Neural cell (in vitro differentiated cells): Measurements from ENCODE around the gene ATP6V1F. TPM values are rescaled to one million over a fixed set of nuclear protein-coding genes. Genes with fewer than 3 reads are reported as not detected.

Experiments
- H2AFZ ChIP-seq: fragments of 200-600, 300-800 bp; sonication (generic), shearing (Covaris generic); 2 replicates; pipeline ENCODE4 v1.6.0; 2014; ENCODE audit warnings: low read depth, mild to moderate bottlenecking, antibody characterized with exemption, low read length, moderate library complexity
- H3F3A ChIP-seq: fragments of 200-600 bp; shearing (Covaris generic); 2 replicates; pipeline ENCODE4 v1.6.1; 2016; ENCODE audit warnings: mild to moderate bottlenecking, moderate library complexity, mixed read lengths, antibody characterized with exemption, low read length; ENCODE audit not compliant: insufficient read depth, poor library complexity, severe bottlenecking
- H3K27ac ChIP-seq: fragments of 200-600, 300-800 bp; sonication (generic), shearing (Covaris generic); 2 replicates; pipeline ENCODE4 v1.5.1; 2014; ENCODE audit warnings: mild to moderate bottlenecking, low read length, moderate library complexity
- H3K27me3 ChIP-seq: fragments of 300-800, 200-600 bp; sonication (generic), shearing (Covaris generic); 2 replicates; pipeline ENCODE4 v1.6.0; 2014; ENCODE audit warnings: mild to moderate bottlenecking, low read depth, low read length, moderate library complexity; ENCODE audit not compliant: insufficient read depth
- H3K36me3 ChIP-seq: fragments of 300-800, 200-600 bp; sonication (generic), shearing (Covaris generic); 2 replicates; pipeline ENCODE4 v1.5.1; 2014; ENCODE audit warnings: mild to moderate bottlenecking, antibody characterized with exemption, low read length, moderate library complexity; ENCODE audit not compliant: insufficient read depth
- H3K4me2 ChIP-seq: fragments of 300-800, 200-600 bp; sonication (generic), shearing (Covaris generic); 2 replicates; pipeline ENCODE4 v1.6.0; 2014; ENCODE audit warnings: mild to moderate bottlenecking, low read length
- H3K4me3 ChIP-seq: fragments of 300-800, 200-600 bp; sonication (generic), shearing (Covaris generic); 2 replicates; pipeline ENCODE4 v1.5.1; 2014; ENCODE audit warnings: mild to moderate bottlenecking, low read length, moderate library complexity
- H3K79me2 ChIP-seq: fragments of 200-600 bp; shearing (Covaris generic); replicated peaks from 2 replicates; pipeline ENCODE4 v1.6.0; 2014; ENCODE audit warnings: mild to moderate bottlenecking, low read length, moderate library complexity; ENCODE audit not compliant: insufficient read depth
- H3K9ac ChIP-seq: fragments of 300-800, 200-600 bp; sonication (generic), shearing (Covaris generic); 2 replicates; pipeline ENCODE4 v1.6.1; 2016; ENCODE audit warnings: mild to moderate bottlenecking, low read length, mixed read lengths
- H3K9me2 ChIP-seq: fragments of 200-600 bp; shearing (Covaris generic); 2 replicates; pipeline ENCODE4 v1.6.1; 2016; ENCODE audit warnings: mild to moderate bottlenecking, low read length, mixed read lengths; ENCODE audit not compliant: insufficient read depth
- H3K9me3 ChIP-seq: fragments of 200-600, 300-800 bp; sonication (generic), shearing (Covaris generic); 2 replicates; pipeline ENCODE4 v1.6.1; 2016; ENCODE audit warnings: mild to moderate bottlenecking, mixed run types, low read length, moderate library complexity, mixed read lengths
- H4K20me1 ChIP-seq: fragments of 200-600 bp; shearing (Covaris generic); 2 replicates; pipeline ENCODE4 v1.6.1; 2016; ENCODE audit warnings: mild to moderate bottlenecking, mixed run types; ENCODE audit not compliant: insufficient read depth
- CTCF ChIP-seq: fragments of 450-650 bp; IDR thresholded peaks from 2 replicates; pipeline ENCODE4 v1.5.1; 2014; ENCODE audit warnings: antibody characterized with exemption, mild to moderate bottlenecking, moderate library complexity; ENCODE audit not compliant: poor library complexity, severe bottlenecking
- EP300 ChIP-seq: fragments of 450-650 bp; conservative IDR thresholded peaks from 2 replicates; pipeline ENCODE4 v1.6.1; 2014; ENCODE audit warnings: antibody characterized with exemption, mild to moderate bottlenecking, moderate library complexity; ENCODE audit not compliant: poor library complexity, severe bottlenecking
- EZH2 ChIP-seq: fragments of 200-600, 300-800 bp; shearing (Covaris generic), sonication (generic); IDR thresholded peaks from 2 replicates; pipeline ENCODE4 v1.6.1; 2014; ENCODE audit warnings: antibody characterized with exemption, low read length, borderline replicate concordance, mild to moderate bottlenecking; ENCODE audit not compliant: insufficient read depth, poor library complexity, severe bottlenecking
- MXI1 ChIP-seq: fragments of 450-650 bp; conservative IDR thresholded peaks from 2 replicates; pipeline ENCODE4 v1.6.1; 2014; ENCODE audit warnings: antibody characterized with exemption, mild to moderate bottlenecking; ENCODE audit not compliant: poor library complexity, severe bottlenecking
- POLR2AphosphoS5 ChIP-seq: IDR thresholded peaks from 2 replicates; pipeline ENCODE4 v1.6.1; 2012
- RAD21 ChIP-seq: fragments of 450-650 bp; conservative IDR thresholded peaks from 2 replicates; pipeline ENCODE4 v1.6.1; 2014; ENCODE audit warnings: antibody characterized with exemption, mild to moderate bottlenecking, moderate library complexity
- REST ChIP-seq: IDR thresholded peaks from 2 replicates; pipeline ENCODE4 v1.6.1; 2012; ENCODE audit warnings: borderline replicate concordance
- SMC3 ChIP-seq: fragments of 450-650 bp; conservative IDR thresholded peaks from 2 replicates; pipeline ENCODE4 v1.6.1; 2014; ENCODE audit warnings: antibody characterized with exemption, mild to moderate bottlenecking, moderate library complexity; ENCODE audit not compliant: poor library complexity
- TAF1 ChIP-seq: IDR thresholded peaks from 2 replicates; pipeline ENCODE4 v1.6.1; 2012; ENCODE audit warnings: low read depth
- polyA plus RNA-seq: library from polyadenylated mRNA; depleted of rRNA; stranded (reverse); fragments of >200 nt; gene quantifications from 2 replicates; pipeline ENCODE4 v1.2.3, GENCODE V29; 2014

Gene ATP6V1F
- polyA plus RNA-seq, 1 donor from 2014 or later: 246 TPM

- Histone ChIP-seq H3K27me3 (peaks cover 21% of the 10 kb centered on the region), H3F3A (no peaks in the 10 kb centered on the region), H3K9me2 (no peaks in the 10 kb centered on the region), H3K9ac (no peak overlapping the region), H4K20me1 (no peaks in the 10 kb centered on the region), H3K27ac (no peak overlapping the region), H3K36me3 (no peaks in the 10 kb centered on the region), H3K4me3 (no peak overlapping the region), H3K9me3 (no peaks in the 10 kb centered on the region), H3K79me2 (no peaks in the 10 kb centered on the region), H3K4me2 (no peak overlapping the region), H2AFZ (no peak overlapping the region)
- TF ChIP-seq CTCF (no peak), POLR2AphosphoS5 (no peak), RAD21 (no peak), EZH2 (no peak)
These were observed 46.3 kb downstream of the ATP6V1F start for GRCh38 chr7:128908750-128909624.

- Histone ChIP-seq H4K20me1 (no peaks in the 10 kb centered on the region), H2AFZ (no peak overlapping the region), H3K79me2 (no peaks in the 10 kb centered on the region), H3K27me3 (peaks cover 30% of the 10 kb centered on the region), H3K9ac (no peak overlapping the region), H3K27ac (no peak overlapping the region), H3K9me2 (no peaks in the 10 kb centered on the region), H3K9me3 (no peaks in the 10 kb centered on the region), H3K4me3 (no peak overlapping the region), H3K36me3 (no peaks in the 10 kb centered on the region), H3F3A (no peaks in the 10 kb centered on the region), H3K4me2 (no peak overlapping the region)
- TF ChIP-seq MXI1 (no peak), CTCF (no peak), EZH2 (no peak), RAD21 (no peak), EP300 (no peak), SMC3 (no peak), TAF1 (no peak), POLR2AphosphoS5 (no peak), REST (no peak)
These were observed 47.2 kb downstream of the ATP6V1F start for GRCh38 chr7:128909625-128910568.
